IMR-90 (cell line): ENCODE measurements around the gene CDK11A. TPM values are rescaled to one million over a fixed set of nuclear protein-coding genes. Genes with fewer than 3 reads are reported as not detected.
"Not testable (repeated sequence)": the region's sequence is repeated elsewhere in the genome, so short reads cannot be mapped to it uniquely, and the experiment has no call there.

Experiments
- ATAC-seq: fragments of 200-7000 bp; cut with Tn5 transposase; 2 replicates; pipeline ENCODE4 v1.9.1; 2020; ENCODE audit warnings: low read depth, mild to moderate bottlenecking, moderate library complexity
- BruUV-seq: library from RNA; stranded (reverse); fragments of 400-500 nt; replicated peaks from 2 replicates; lab custom pipeline; 2021; lab: Mats Ljungman, UMichigan
- CTCF ChIA-PET: fragments of 300-600 bp; formaldehyde crosslinking; extraction: SDS; loops from one replicate; lab custom pipeline; 2021; ENCODE audit warnings: antibody characterized with exemption; lab: Yijun Ruan, JAX
- POLR2A ChIA-PET: fragments of 300-600 bp; sonication (Branson Sonifier 250); formaldehyde crosslinking; loops from one replicate; lab custom pipeline; 2022; ENCODE audit warnings: antibody characterized with exemption; ENCODE audit not compliant: unreplicated experiment; lab: Charles Lee
- DNase-seq: peaks from one replicate; pipeline ENCODE4 v3.0.0; 2013
- H2AFZ ChIP-seq: replicated peaks from 2 replicates; pipeline ENCODE3; 2013; ENCODE audit warnings: low read length, mild to moderate bottlenecking; ENCODE audit not compliant: poor library complexity
- H2AK5ac ChIP-seq: 2 replicates; pipeline ENCODE4 v1.6.1; 2013; ENCODE audit warnings: low read depth, low read length, inconsistent platforms
- H2AK9ac ChIP-seq: replicated peaks from 2 replicates; pipeline ENCODE3; 2013; ENCODE audit warnings: mild to moderate bottlenecking, low read depth, low read length, moderate library complexity; ENCODE audit not compliant: poor library complexity
- H2BK120ac ChIP-seq: 2 replicates; pipeline ENCODE4 v1.6.1; 2013; ENCODE audit warnings: low read depth, low read length, inconsistent platforms
- H2BK15ac ChIP-seq: 3 replicates; pipeline ENCODE4 v1.6.1; 2013; ENCODE audit warnings: low read depth, low read length, inconsistent platforms
- H2BK20ac ChIP-seq: 2 replicates; pipeline ENCODE4 v1.6.1; 2013; ENCODE audit warnings: low read depth, mild to moderate bottlenecking, inconsistent platforms, low read length, moderate library complexity
- H2BK5ac ChIP-seq: 2 replicates; pipeline ENCODE4 v1.6.1; 2013; ENCODE audit warnings: mild to moderate bottlenecking, low read depth, low read length, inconsistent platforms; ENCODE audit not compliant: poor library complexity, severe bottlenecking
- H3K14ac ChIP-seq: replicated peaks from 2 replicates; pipeline ENCODE4 v1.6.1; 2013; ENCODE audit warnings: low read depth, low read length, inconsistent platforms
- H3K18ac ChIP-seq: 2 replicates; pipeline ENCODE4 v1.6.1; 2013; ENCODE audit warnings: low read depth, low read length, control low read depth
- H3K23ac ChIP-seq: 2 replicates; pipeline ENCODE4 v1.6.1; 2013; ENCODE audit warnings: low read depth, low read length, inconsistent platforms
- H3K27ac ChIP-seq: 2 replicates; pipeline ENCODE4 v1.5.1; 2013; ENCODE audit warnings: mild to moderate bottlenecking, control low read depth, low read length; ENCODE audit not compliant: insufficient read depth
- H3K27me3 ChIP-seq: 2 replicates; pipeline ENCODE4 v1.6.1; 2013; ENCODE audit warnings: low read length; ENCODE audit not compliant: control insufficient read depth, insufficient read depth
- H3K36me3 ChIP-seq: 2 replicates; pipeline ENCODE4 v1.6.1; 2013; ENCODE audit warnings: low read length, mixed read lengths; ENCODE audit not compliant: control insufficient read depth, insufficient read depth
- H3K4ac ChIP-seq: 2 replicates; pipeline ENCODE4 v1.6.1; 2013; ENCODE audit warnings: low read depth, low read length, inconsistent platforms
- H3K4me1 ChIP-seq: 2 replicates; pipeline ENCODE4 v1.6.1; 2013; ENCODE audit warnings: low read length, mixed read lengths; ENCODE audit not compliant: control insufficient read depth, insufficient read depth
- H3K4me2 ChIP-seq: 2 replicates; pipeline ENCODE4 v1.6.1; 2013; ENCODE audit warnings: low read depth, mild to moderate bottlenecking, control low read depth, low read length, moderate library complexity
- H3K4me3 ChIP-seq: 2 replicates; pipeline ENCODE4 v1.5.1; 2013; ENCODE audit warnings: low read depth, mild to moderate bottlenecking, control low read depth, low read length, moderate library complexity; ENCODE audit not compliant: insufficient read depth
- H3K56ac ChIP-seq: 2 replicates; pipeline ENCODE4 v1.6.1; 2013; ENCODE audit warnings: low read length, inconsistent platforms; ENCODE audit not compliant: insufficient read depth; ENCODE audit errors: extremely low read depth
- H3K79me1 ChIP-seq, 2 experiments: 2 replicates each; pipeline ENCODE4 v1.6.1; 2013; ENCODE audit warnings: low read length in 2 of 2, inconsistent platforms in 1 of 2, low read depth in 1 of 2
- H3K9ac ChIP-seq: 2 replicates; pipeline ENCODE4 v1.6.1; 2013; ENCODE audit warnings: low read depth, low read length, control low read depth
- H3K9me1 ChIP-seq: 2 replicates; pipeline ENCODE4 v1.6.1; 2013; ENCODE audit warnings: low read length, inconsistent platforms; ENCODE audit not compliant: insufficient read depth
- H3K9me3 ChIP-seq: 2 replicates; pipeline ENCODE4 v1.6.1; 2013; ENCODE audit warnings: low read length; ENCODE audit not compliant: control insufficient read depth, insufficient read depth
- H4K20me1 ChIP-seq: 2 replicates; pipeline ENCODE4 v1.6.1; 2013; ENCODE audit warnings: low read length, inconsistent platforms; ENCODE audit not compliant: insufficient read depth
- H4K5ac ChIP-seq: 2 replicates; pipeline ENCODE4 v1.6.1; 2013; ENCODE audit warnings: mild to moderate bottlenecking, low read depth, low read length, control low read depth
- H4K8ac ChIP-seq, 2 experiments: 2 replicates each; pipeline ENCODE4 v1.6.1; 2013; ENCODE audit warnings: low read depth in 2 of 2, low read length in 2 of 2, control low read depth in 1 of 2, inconsistent platforms in 1 of 2
- H4K91ac ChIP-seq: 2 replicates; pipeline ENCODE4 v1.6.1; 2013; ENCODE audit warnings: low read depth, low read length, inconsistent platforms; ENCODE audit not compliant: insufficient read depth
- WGBS, 2 experiments: methylation state at CpG; one replicate each; pipeline versions ENCODE4 v1.1.5 to v1.1.7; 2013; ENCODE audit warnings: missing lambda C conversion rate in 2 of 2; ENCODE audit not compliant: insufficient read length in 1 of 2; ENCODE audit errors: extremely low coverage in 2 of 2; 5-methylcytosine and 5-hydroxymethylcytosine counted together
- dilution Hi-C: fragments of 300-500 bp; cut with HindIII; formaldehyde crosslinking; loops from one replicate; pipeline ENCODE4 v1.14.3; 2018; ENCODE audit warnings: low sequenced_read_pairs; ENCODE audit not compliant: unreplicated experiment
- in situ Hi-C: fragments of 300-500 bp; cut with MboI; formaldehyde crosslinking; loops from 3 replicates; pipeline ENCODE4 v1.14.3; 2019; ENCODE audit warnings: low sequenced_read_pairs, inconsistent platforms, mixed read lengths
- intact Hi-C: fragments of 100-400 bp; cut with micrococcal nuclease; formaldehyde crosslinking; loops from 2 replicates; pipeline ENCODE4 v1.10.0; 2022
- polyA plus RNA-seq, 3 experiments: library from polyadenylated mRNA; depleted of rRNA; stranded (reverse); fragments of >200 nt; gene quantifications; 2 replicates each; pipeline ENCODE4 v1.2.3, GENCODE V29; 2012; ENCODE audit warnings: low replicate concordance in 1 of 3
- total RNA-seq: library from RNA; depleted of rRNA; stranded (reverse); fragments of >200 nt; gene quantifications from 2 replicates; pipeline ENCODE4 v1.2.3, GENCODE V29; 2012

The CDK11A gene
- total and polyA plus RNA-seq, 2 of the 4 experiments (the other 2 are of a cell fraction) = 1.8 to 20.0 TPM

GRCh38 chr1:1700067-1700466 lies 24.1 kb downstream of the CDK11A start:
- CTCF ChIA-PET, in situ Hi-C loops, H3K27ac ChIP-seq, H4K8ac ChIP-seq, H3K36me3 ChIP-seq, H3K14ac ChIP-seq, DNase-seq, H3K27me3 ChIP-seq, POLR2A ChIA-PET, H3K23ac ChIP-seq, H2AFZ ChIP-seq, H3K9me3 ChIP-seq, H2AK9ac ChIP-seq, H4K5ac ChIP-seq, H3K4me2 ChIP-seq, H2AK5ac ChIP-seq, H4K20me1 ChIP-seq, ATAC-seq, H2BK15ac ChIP-seq, H3K9me1 ChIP-seq, H2BK120ac ChIP-seq, H4K91ac ChIP-seq, H2BK5ac ChIP-seq, H3K4ac ChIP-seq, H2BK20ac ChIP-seq, H3K9ac ChIP-seq, H3K4me3 ChIP-seq, H3K18ac ChIP-seq, BruUV-seq, H3K56ac ChIP-seq, H3K79me1 ChIP-seq, H3K4me1 ChIP-seq, dilution Hi-C loops, intact Hi-C loops: not testable (repeated sequence)
- no CpG with 5 or more reads among the region's 45 CpGs for WGBS, 2 experiments

DNA sequence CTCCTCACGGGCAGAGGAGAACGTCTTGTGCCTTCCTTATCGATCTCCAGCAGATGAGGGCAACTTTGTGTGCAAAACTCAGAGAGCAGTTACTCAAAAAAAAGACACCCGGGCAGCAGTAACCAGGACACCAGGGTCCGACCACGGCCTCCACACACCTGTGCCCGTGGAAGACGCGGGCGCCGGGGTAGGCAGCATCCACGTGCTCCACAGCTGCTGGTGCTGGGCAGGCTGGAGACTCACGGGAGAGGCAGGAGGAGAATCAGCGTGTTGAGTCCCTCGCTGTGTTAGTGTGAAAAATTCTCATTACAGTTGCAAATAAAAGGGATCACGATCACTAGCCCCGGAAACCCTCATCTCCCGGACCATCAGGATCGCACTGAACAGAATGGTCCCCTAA lies 25.1 kb downstream of the CDK11A start:
- H2AFZ ChIP-seq, dilution Hi-C loops, POLR2A ChIA-PET, H4K20me1 ChIP-seq, H2BK20ac ChIP-seq, H3K4ac ChIP-seq, H3K9ac ChIP-seq, H3K9me1 ChIP-seq, intact Hi-C loops, H2AK5ac ChIP-seq, H2AK9ac ChIP-seq, H3K4me2 ChIP-seq, H3K9me3 ChIP-seq, H3K27me3 ChIP-seq, H3K18ac ChIP-seq, H3K4me1 ChIP-seq, ATAC-seq, H2BK120ac ChIP-seq, H3K36me3 ChIP-seq, H4K8ac ChIP-seq, H3K4me3 ChIP-seq, H2BK5ac ChIP-seq, DNase-seq, H4K91ac ChIP-seq, H3K14ac ChIP-seq, H3K27ac ChIP-seq, CTCF ChIA-PET, BruUV-seq, H3K79me1 ChIP-seq, H4K5ac ChIP-seq, in situ Hi-C loops, H3K23ac ChIP-seq, H2BK15ac ChIP-seq, H3K56ac ChIP-seq: not testable (repeated sequence)
- no CpG with 5 or more reads among the region's 19 CpGs for WGBS, 2 experiments
